OCI-LY7 (cell line): Measurements from ENCODE around the gene MACF1. TPM values are rescaled to one million over a fixed set of nuclear protein-coding genes. Genes with fewer than 3 reads are reported as not detected.

Experiments used
- BruUV-seq: library from RNA; stranded (reverse); fragments of 400-500 nt; replicated peaks from 2 replicates; lab custom pipeline; 2021; lab: Mats Ljungman, UMichigan
- CTCF ChIA-PET: fragments of 300-600 bp; sonication (Branson Sonifier 250); formaldehyde crosslinking; loops from one replicate; lab custom pipeline; 2022; ENCODE audit warnings: antibody characterized with exemption; ENCODE audit not compliant: unreplicated experiment; lab: Charles Lee
- POLR2A ChIA-PET: fragments of 300-600 bp; sonication (Branson Sonifier 250); formaldehyde crosslinking; loops from one replicate; lab custom pipeline; 2022; ENCODE audit warnings: antibody characterized with exemption; lab: Charles Lee
- DNase-seq: peaks from one replicate; pipeline ENCODE4 v3.0.0-alpha.2; 2015; ENCODE audit warnings: low spot score
- H2AFZ ChIP-seq: fragments of 200-600 bp; sonication (generic), shearing (Covaris generic); 2 replicates; pipeline ENCODE4 v1.6.1; 2014; ENCODE audit warnings: mild to moderate bottlenecking, antibody characterized with exemption, low read length, moderate library complexity
- H3K27ac ChIP-seq: fragments of 200-600 bp; sonication (generic); 2 replicates; pipeline ENCODE4 v1.5.1; 2014; ENCODE audit warnings: mixed run types, low read depth, mild to moderate bottlenecking, moderate library complexity, low read length, inconsistent platforms; ENCODE audit not compliant: poor library complexity, severe bottlenecking
- H3K36me3 ChIP-seq: fragments of 200-600 bp; sonication (generic); 2 replicates; pipeline ENCODE4 v1.6.1; 2014; ENCODE audit warnings: mild to moderate bottlenecking, antibody characterized with exemption, low read length, moderate library complexity, mixed read lengths; ENCODE audit not compliant: insufficient read depth
- H3K4me1 ChIP-seq: fragments of 200-600 bp; sonication (generic); 2 replicates; pipeline ENCODE4 v1.5.1; 2014; ENCODE audit warnings: mild to moderate bottlenecking, low read length; ENCODE audit not compliant: insufficient read depth, poor library complexity, severe bottlenecking
- H3K4me2 ChIP-seq: fragments of 200-600 bp; sonication (generic); 2 replicates; pipeline ENCODE4 v1.6.1; 2014; ENCODE audit warnings: mild to moderate bottlenecking, low read length
- H3K4me3 ChIP-seq: fragments of 200-600 bp; sonication (generic); 2 replicates; pipeline ENCODE4 v1.5.1; 2014; ENCODE audit warnings: mild to moderate bottlenecking, low read depth, low read length; ENCODE audit not compliant: poor library complexity, severe bottlenecking
- H3K79me2 ChIP-seq: fragments of 200-600 bp; sonication (generic); 2 replicates; pipeline ENCODE4 v1.6.1; 2016; ENCODE audit warnings: low read depth, mild to moderate bottlenecking, low read length, moderate library complexity, mixed read lengths; ENCODE audit not compliant: insufficient read depth
- H3K9me2 ChIP-seq: fragments of 200-600 bp; sonication (generic); 2 replicates; pipeline ENCODE4 v1.6.1; 2016; ENCODE audit warnings: mild to moderate bottlenecking, low read length, mixed read lengths; ENCODE audit not compliant: insufficient read depth
- H3K9me3 ChIP-seq: fragments of 200-600 bp; sonication (generic); 2 replicates; pipeline ENCODE4 v1.6.1; 2014; ENCODE audit warnings: mild to moderate bottlenecking, mixed run types, low read length, mixed read lengths
- H4K20me1 ChIP-seq: fragments of 200-600 bp; sonication (generic); 2 replicates; pipeline ENCODE4 v1.6.1; 2014; ENCODE audit warnings: mild to moderate bottlenecking, antibody characterized with exemption, low read length, moderate library complexity, mixed read lengths; ENCODE audit not compliant: insufficient read depth
- CTCF ChIP-seq: fragments of 200-600 bp; sonication (generic); conservative IDR thresholded peaks from 2 replicates; pipeline ENCODE4 v1.5.1; 2014; ENCODE audit warnings: mild to moderate bottlenecking, antibody characterized with exemption, low read length, moderate library complexity, mixed read lengths
- EZH2phosphoT487 ChIP-seq: fragments of 200-600 bp; sonication (generic); IDR thresholded peaks from 2 replicates; pipeline ENCODE4 v1.6.1; 2018; ENCODE audit warnings: low read depth, borderline replicate concordance, mild to moderate bottlenecking, mixed run types, antibody characterized with exemption, low read length, moderate library complexity, mixed read lengths
- intact Hi-C: fragments of 100-400 bp; cut with micrococcal nuclease; formaldehyde crosslinking; loops from one replicate; pipeline ENCODE4 v1.10.0; 2022; ENCODE audit not compliant: unreplicated experiment
- total RNA-seq, 2 experiments: library from RNA; depleted of rRNA in 1 of 2; stranded (reverse); fragments of >200 nt in 1 of 2; shearing (Covaris generic) in 1 of 2; gene quantifications; 2 replicates each; pipeline ENCODE4 v1.2.3, GENCODE V29; 2014 to 2022

Gene MACF1
- total RNA-seq, 2 experiments from 2014 or later, result 211 to 220 TPM

GRCh38 chr1:39167632-39168209, 36.8 kb upstream of the MACF1 start:
- Histone ChIP-seq H2AFZ (no peak overlapping the region), H3K9me3 (no peaks in the 10 kb centered on the region)
- TF ChIP-seq EZH2phosphoT487 (no peak), CTCF (no peak)

GRCh38 chr1:39168301-39169080, 36.0 kb upstream of the MACF1 start:
- no peaks in the 10 kb centered on the region for H3K9me3 ChIP-seq
- POLR2A ChIA-PET, result no interaction called here
- no peak overlapping the region for H3K27ac ChIP-seq
- no TSS peak for BruUV-seq
- TF ChIP-seq CTCF (no peak), EZH2phosphoT487 (no peak)
- H4K20me1 ChIP-seq, result no peaks in the 10 kb centered on the region
- no peak overlapping the region for H3K4me3 ChIP-seq
- CTCF ChIA-PET, result no interaction called here
- no peak for DNase-seq
- H3K36me3 ChIP-seq, result no peaks in the 10 kb centered on the region
- no peak overlapping the region for H2AFZ ChIP-seq
- H3K4me1 ChIP-seq, result no peaks in the 10 kb centered on the region
- H3K9me2 ChIP-seq, result no peaks in the 10 kb centered on the region
- H3K4me2 ChIP-seq, result no peak overlapping the region
- no peaks in the 10 kb centered on the region for H3K79me2 ChIP-seq
- intact Hi-C loops, result no loop called here

More at GRCh38 chr1:39167632-39168209, 36.8 kb upstream of the MACF1 start:
- POLR2A ChIA-PET, result interaction anchor here (0.6 kb wide), 1 partner anchor 1475 kb away, joined by 3 read pairs; no protein-coding TSS in a partner anchor
- BruUV-seq, result no TSS peak
- Histone ChIP-seq H3K4me1 (no peaks in the 10 kb centered on the region), H3K79me2 (no peaks in the 10 kb centered on the region), H3K9me2 (no peaks in the 10 kb centered on the region), H3K27ac (no peak overlapping the region), H4K20me1 (no peaks in the 10 kb centered on the region), H3K36me3 (no peaks in the 10 kb centered on the region), H3K4me3 (no peak overlapping the region), H3K4me2 (no peak overlapping the region)
- no peak for DNase-seq
- intact Hi-C loops, result no loop called here
- CTCF ChIA-PET, result no interaction called here
